WI38 (cell line): ENCODE results near the gene LFNG.

Source experiments
- H3K4me3 ChIP-seq: 2 replicates; pipeline ENCODE4 v1.5.1; 2011; ENCODE audit warnings: low read depth, mild to moderate bottlenecking, control low read depth, low read length
- TF ChIP-seq, protein P1 (sequence below): IDR thresholded peaks from 2 replicates; pipeline ENCODE4 v1.5.1; 2012; ENCODE audit warnings: low read depth, mild to moderate bottlenecking, control low read depth, low read length

LFNG gene

DNA sequence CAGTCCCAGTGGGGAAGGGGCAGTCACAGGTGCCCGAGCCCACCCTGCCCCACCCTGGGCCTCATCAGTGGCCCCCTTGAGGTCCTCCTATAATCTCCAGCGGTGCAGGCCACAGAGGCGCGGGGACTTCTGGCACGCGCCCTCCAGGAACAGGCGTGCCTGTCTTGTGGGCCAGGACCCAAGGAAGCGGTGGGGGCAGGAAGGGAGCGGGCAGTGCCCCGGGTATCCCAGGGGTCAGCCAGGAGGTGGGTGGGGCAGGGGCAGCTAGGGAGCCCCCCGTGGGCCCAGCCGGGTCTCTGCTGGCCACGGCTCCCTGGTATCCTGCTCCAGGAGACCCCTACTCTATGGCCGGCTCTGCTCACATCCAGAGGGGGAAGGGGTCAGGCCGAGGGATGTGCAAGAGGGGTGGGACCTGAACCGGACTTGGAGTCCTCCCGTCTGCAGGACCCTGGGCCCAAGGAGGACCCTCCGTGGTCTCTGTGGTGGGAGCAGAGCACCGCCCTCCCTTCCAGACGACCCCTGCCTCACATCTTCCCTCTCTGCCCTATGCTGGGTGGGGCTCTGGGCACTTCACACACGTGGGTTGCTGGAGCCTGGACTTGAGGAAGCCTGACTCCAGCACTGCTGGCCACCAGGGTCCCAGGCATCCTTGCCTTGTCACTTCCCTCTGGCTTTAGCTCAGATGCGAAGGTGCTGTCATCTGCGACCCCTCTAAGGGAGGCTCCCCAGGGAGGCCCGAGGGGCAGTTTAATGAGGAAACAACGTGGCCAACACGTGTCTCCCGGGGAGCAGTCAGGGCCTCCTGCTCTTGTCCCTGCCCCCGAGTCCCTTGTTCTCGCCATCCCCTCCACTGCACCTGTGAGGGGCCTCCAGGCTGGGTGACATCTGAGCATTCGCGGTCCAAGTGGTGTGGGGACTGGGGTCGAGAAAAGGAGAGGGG lies 25.1 kb upstream of the LFNG start:
- TF ChIP-seq, protein P1, sequence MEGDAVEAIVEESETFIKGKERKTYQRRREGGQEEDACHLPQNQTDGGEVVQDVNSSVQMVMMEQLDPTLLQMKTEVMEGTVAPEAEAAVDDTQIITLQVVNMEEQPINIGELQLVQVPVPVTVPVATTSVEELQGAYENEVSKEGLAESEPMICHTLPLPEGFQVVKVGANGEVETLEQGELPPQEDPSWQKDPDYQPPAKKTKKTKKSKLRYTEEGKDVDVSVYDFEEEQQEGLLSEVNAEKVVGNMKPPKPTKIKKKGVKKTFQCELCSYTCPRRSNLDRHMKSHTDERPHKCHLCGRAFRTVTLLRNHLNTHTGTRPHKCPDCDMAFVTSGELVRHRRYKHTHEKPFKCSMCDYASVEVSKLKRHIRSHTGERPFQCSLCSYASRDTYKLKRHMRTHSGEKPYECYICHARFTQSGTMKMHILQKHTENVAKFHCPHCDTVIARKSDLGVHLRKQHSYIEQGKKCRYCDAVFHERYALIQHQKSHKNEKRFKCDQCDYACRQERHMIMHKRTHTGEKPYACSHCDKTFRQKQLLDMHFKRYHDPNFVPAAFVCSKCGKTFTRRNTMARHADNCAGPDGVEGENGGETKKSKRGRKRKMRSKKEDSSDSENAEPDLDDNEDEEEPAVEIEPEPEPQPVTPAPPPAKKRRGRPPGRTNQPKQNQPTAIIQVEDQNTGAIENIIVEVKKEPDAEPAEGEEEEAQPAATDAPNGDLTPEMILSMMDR = no peak

DNA sequence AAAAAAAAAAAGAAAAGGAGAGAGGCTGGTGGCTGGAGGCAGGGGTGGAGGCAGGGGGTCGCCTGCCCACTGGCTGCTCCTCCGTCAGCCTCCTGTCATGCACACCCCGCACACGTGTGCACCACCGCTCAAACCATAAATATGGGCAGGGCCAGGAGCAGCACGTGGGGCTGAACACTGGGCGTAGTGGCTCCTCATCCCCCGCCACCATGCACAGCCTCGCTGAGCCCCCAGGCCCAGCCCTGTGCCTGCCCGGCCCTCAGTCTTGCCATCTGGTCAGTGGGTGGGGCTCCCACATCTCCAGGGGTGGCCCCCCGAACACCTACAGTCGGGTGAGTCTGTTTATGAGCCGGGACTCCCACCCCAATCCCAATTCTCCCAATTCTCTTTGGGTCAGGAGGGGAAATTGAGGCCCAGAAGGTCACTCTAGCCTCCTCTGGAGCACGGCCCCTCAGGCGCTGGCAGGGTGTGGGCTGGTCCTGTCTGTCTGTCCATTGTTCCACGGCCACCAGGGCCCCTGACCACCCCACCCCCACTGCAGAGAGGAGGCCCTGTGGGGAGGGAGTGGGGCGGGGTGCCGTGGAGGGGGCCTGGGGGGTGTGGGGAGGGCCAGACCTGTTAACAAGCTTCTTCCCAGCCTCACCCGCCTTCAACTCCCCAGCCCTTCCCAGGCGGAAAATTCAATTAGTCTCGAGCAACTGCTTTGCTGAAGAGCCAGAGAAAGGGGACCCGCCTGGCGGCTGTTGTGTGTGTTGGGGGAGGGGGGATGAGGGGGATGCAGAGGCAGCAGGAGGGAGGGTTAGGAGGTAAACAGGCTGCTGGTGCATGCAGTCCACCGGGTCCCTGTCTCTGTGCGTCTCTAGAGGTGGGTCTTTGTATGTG lies 23.9 kb upstream of the LFNG start:
- TF ChIP-seq, protein P1 = no peak

More for the DNA sequence above, 25.1 kb upstream of the LFNG start:
- H3K4me3 ChIP-seq = no peak overlapping the region

DNA sequence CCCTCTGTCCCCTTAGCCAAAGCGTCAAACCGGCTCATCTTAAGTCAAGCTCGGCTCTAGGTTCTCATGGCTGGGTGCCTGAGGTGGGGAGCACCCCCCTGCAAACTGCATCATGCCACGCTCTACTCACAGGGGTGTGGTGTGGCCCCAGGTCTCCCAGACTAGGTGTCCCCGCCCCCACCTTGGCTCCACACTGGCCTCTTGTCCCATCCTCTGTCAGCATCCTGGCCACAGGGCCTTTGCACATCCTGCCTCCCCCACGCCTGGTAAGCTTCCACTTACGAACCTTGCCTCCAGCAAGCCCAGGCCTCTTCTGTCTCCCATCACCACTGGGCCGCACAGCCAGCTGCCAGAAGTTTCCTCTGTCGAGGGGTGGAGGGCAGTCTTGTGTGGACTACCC lies 23.2 kb upstream of the LFNG start:
- TF ChIP-seq, protein P1 = no peak
- H3K4me3 ChIP-seq = no peak overlapping the region

More for the DNA sequence above, 23.9 kb upstream of the LFNG start:
- no peak overlapping the region for H3K4me3 ChIP-seq

DNA sequence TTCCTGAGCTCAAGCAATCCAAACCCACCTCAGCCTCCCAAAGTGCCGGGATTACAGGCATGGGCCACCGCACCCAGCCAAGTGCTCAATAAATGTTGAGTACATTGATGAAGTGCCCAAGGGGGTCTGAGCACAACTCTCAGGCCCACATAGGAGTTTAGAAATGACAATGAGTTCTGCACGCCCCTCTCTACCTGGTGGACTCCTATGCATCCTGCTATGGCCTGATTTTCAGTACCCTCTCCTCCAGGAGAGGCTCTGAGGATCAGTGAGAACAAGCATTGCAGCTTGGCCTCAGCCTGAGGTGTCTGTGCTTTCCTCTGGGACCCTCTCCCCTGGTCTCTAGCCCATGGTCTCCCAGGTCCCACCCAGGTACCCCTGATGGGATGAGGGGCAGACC lies 22.5 kb upstream of the LFNG start:
- TF ChIP-seq, protein P1 = no peak
- no peak overlapping the region for H3K4me3 ChIP-seq

DNA sequence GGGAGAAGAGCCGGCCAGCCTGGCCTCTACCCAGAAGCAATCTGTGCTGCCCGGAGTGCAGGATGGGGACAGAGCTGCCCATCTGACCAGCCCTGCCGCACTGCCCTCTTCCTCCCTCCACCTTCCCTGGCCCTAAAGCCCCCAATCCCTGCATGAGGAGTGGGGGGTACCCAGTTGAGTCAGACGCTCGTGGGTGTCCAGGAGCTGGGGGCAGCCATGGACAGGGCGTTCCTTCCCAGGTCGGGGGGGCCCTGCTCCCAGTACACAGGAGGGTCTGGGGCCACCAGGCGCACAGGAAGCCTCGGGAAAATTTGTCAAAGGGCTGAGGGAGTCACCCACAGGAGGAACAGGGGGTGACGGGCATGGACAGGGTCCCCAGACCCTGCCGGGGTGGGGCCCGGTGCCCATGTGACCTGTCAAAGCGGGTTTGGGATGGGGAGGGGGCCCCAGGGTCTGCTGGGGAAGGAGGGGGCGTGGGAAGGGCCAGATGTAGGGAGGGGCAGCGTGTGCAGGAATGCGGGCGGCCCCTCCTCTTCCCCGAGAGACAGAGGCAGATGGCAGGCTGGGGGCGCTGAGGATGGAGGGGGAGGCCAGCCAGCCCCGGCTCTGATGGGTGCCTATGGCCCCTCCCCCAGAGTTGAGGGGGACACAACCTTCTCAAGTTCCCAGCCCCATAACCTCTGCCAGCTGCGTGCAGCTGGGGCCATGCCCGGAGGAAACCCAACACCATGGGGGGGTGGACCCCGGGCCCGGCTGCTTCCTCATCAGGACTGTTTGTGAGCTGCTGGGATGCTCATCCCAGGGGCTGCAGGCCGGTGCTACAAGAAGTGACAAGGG lies 21.9 kb upstream of the LFNG start:
- TF ChIP-seq, protein P1 = no peak
- no peak overlapping the region for H3K4me3 ChIP-seq

DNA sequence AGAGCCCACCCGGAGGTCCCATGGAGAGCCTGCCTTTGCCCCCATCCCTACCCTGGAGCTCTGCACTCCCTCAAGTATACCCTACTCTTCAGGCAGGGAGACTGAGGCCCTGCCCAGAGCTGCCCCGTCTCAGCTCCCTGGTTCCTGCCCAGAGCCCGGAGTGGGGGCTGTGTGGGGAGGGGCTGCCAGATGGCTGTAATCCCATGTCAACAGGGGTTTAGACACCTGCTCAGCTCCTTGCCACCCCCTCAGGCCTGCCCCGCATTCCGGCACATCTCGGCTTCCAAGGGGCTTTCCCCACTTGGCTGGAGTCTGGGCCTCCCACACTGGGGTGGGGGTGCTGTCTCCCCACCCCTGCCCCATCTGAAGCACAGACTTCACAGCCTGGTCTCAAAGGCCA lies 20.9 kb upstream of the LFNG start:
- no peak overlapping the region for H3K4me3 ChIP-seq
- TF ChIP-seq, protein P1 = no peak
